Inflammatory macrophage (primary cell): Measurements from ENCODE around the gene UFC1.
A peak's percentile ranks its signal among the peaks of the same experiment; 100 is the strongest.

Source experiments
- DNase-seq, 2 donors: peaks; one replicate each; pipeline ENCODE4 v3.0.0-alpha.2; 2020 to 2022

Gene UFC1

GRCh38 chr1:161137881-161138280, 15.9 kb upstream of the UFC1 start:
- no peak for DNase-seq

- DNase-seq: peak; percentile 19 to 27
These were observed 15.3 kb upstream of the UFC1 start for GRCh38 chr1:161138431-161138830.

GRCh38 chr1:161139766-161140165, 14.0 kb upstream of the UFC1 start:
- peak; percentile 66 to 77 for DNase-seq

- DNase-seq: no peak
These were observed 12.9 kb upstream of the UFC1 start for GRCh38 chr1:161140755-161141400.

GRCh38 chr1:161145832-161146231, 7.9 kb upstream of the UFC1 start:
- no peak for DNase-seq

GRCh38 chr1:161153176-161153575, 602 bp upstream of the UFC1 start:
- DNase-seq: no peak

- DNase-seq: no peak
These were observed 4.1 kb downstream of the UFC1 start for GRCh38 chr1:161157867-161158266.

- DNase-seq: no peak
These were observed 4.7 kb downstream of the UFC1 start for GRCh38 chr1:161158316-161159010.

GRCh38 chr1:161159087-161159912, 5.5 kb downstream of the UFC1 start, which contains the start of gene USP21:
Gene USP21, plus strand, starts transcription at chr1:161159500. Its CDS starts 1,141 bp downstream, at chr1:161160641.
- DNase-seq: peak; percentile 86 to 92

GRCh38 chr1:161159913-161160243, 6.1 kb downstream of the UFC1 start:
- DNase-seq: no peak

GRCh38 chr1:161160671-161161145, 6.9 kb downstream of the UFC1 start:
- DNase-seq: no peak

- no peak for DNase-seq
These were observed 7.9 kb downstream of the UFC1 start for GRCh38 chr1:161161652-161162051.

- DNase-seq: no peak
These were observed 8.3 kb downstream of the UFC1 start for GRCh38 chr1:161162052-161162451.

- DNase-seq: no peak
These were observed 9.0 kb downstream of the UFC1 start for GRCh38 chr1:161162806-161163205.

- no peak for DNase-seq
These were observed 10.0 kb downstream of the UFC1 start for GRCh38 chr1:161163793-161164192.

- no peak for DNase-seq
These were observed 11.3 kb downstream of the UFC1 start for GRCh38 chr1:161164901-161165610.

GRCh38 chr1:161165742-161166668, 12.2 kb downstream of the UFC1 start, which contains the start of gene PPOX:
Gene PPOX, plus strand, starts transcription at chr1:161166426. Its CDS starts 422 bp downstream, at chr1:161166848.
- DNase-seq: peak; percentile 97

- no peak for DNase-seq
These were observed 13.1 kb downstream of the UFC1 start for GRCh38 chr1:161166669-161167548.

- DNase-seq: no peak
These were observed 15.1 kb downstream of the UFC1 start for GRCh38 chr1:161168906-161169305.

GRCh38 chr1:161171191-161171590, 17.4 kb downstream of the UFC1 start:
- DNase-seq: no peak
